Parathyroid adenoma (tissue), 2 donors: ENCODE results near the gene ZNF300.
"Not testable (repeated sequence)": the region's sequence is repeated elsewhere in the genome, so short reads cannot be mapped to it uniquely, and the experiment has no call there.

Experiments used
- H2AFZ ChIP-seq: fragments of 300-600 bp; sonication (generic); one replicate; pipeline ENCODE4 v1.7.0; 2017; ENCODE audit warnings: antibody characterized with exemption, mild to moderate bottlenecking
- H3K27ac ChIP-seq: fragments of 300-600 bp; sonication (generic); one replicate; pipeline ENCODE4 v1.7.0; 2017
- H3K27me3 ChIP-seq: fragments of 300-600 bp; sonication (generic); one replicate; pipeline ENCODE4 v1.7.0; 2017; ENCODE audit warnings: low read length; ENCODE audit not compliant: control insufficient read depth, insufficient read depth
- H3K36me3 ChIP-seq: fragments of 300-600 bp; sonication (generic); one replicate; pipeline ENCODE4 v1.7.0; 2017; ENCODE audit warnings: low read length; ENCODE audit not compliant: control insufficient read depth, insufficient read depth
- H3K4me1 ChIP-seq: fragments of 300-600 bp; sonication (generic); one replicate; pipeline ENCODE4 v1.7.0; 2017; ENCODE audit warnings: control low read depth
- H3K4me2 ChIP-seq: fragments of 300-600 bp; sonication (generic); one replicate; pipeline ENCODE4 v1.7.0; 2017; ENCODE audit warnings: low read length
- H3K4me3 ChIP-seq: fragments of 300-600 bp; sonication (generic); one replicate; pipeline ENCODE4 v1.7.0; 2017; ENCODE audit warnings: low read depth, low read length
- H3K79me2 ChIP-seq: fragments of 300-600 bp; sonication (generic); one replicate; pipeline ENCODE4 v1.7.0; 2017; ENCODE audit warnings: control low read depth
- H3K9ac ChIP-seq: fragments of 300-600 bp; sonication (generic); one replicate; pipeline ENCODE4 v1.7.0; 2017; ENCODE audit warnings: mild to moderate bottlenecking
- H3K9me3 ChIP-seq: fragments of 300-600 bp; sonication (generic); one replicate; pipeline ENCODE4 v1.7.0; 2017; ENCODE audit warnings: low read length; ENCODE audit not compliant: control insufficient read depth
- TF ChIP-seq, protein P1 (sequence below): fragments of 300-600 bp; sonication (generic); IDR thresholded peaks from one replicate; pipeline ENCODE4 v1.7.0; 2017; ENCODE audit warnings: antibody characterized with exemption, mild to moderate bottlenecking
- donor health status: primary hyperparathyroidism.

ZNF300 gene

GRCh38 chr5:150847334-150847695 lies 57.5 kb downstream of the ZNF300 start:
- Histone ChIP-seq H3K36me3 (no peaks in the 10 kb centered on the region), H3K79me2 (no peaks in the 10 kb centered on the region), H3K4me1 (no peaks in the 10 kb centered on the region), H3K27ac (no peak overlapping the region), H3K27me3 (no peaks in the 10 kb centered on the region), H2AFZ (no peak overlapping the region), H3K9me3 (no peaks in the 10 kb centered on the region), H3K4me2 (no peak overlapping the region), H3K9ac (no peak overlapping the region), H3K4me3 (no peak overlapping the region)
- TF ChIP-seq, protein P1, sequence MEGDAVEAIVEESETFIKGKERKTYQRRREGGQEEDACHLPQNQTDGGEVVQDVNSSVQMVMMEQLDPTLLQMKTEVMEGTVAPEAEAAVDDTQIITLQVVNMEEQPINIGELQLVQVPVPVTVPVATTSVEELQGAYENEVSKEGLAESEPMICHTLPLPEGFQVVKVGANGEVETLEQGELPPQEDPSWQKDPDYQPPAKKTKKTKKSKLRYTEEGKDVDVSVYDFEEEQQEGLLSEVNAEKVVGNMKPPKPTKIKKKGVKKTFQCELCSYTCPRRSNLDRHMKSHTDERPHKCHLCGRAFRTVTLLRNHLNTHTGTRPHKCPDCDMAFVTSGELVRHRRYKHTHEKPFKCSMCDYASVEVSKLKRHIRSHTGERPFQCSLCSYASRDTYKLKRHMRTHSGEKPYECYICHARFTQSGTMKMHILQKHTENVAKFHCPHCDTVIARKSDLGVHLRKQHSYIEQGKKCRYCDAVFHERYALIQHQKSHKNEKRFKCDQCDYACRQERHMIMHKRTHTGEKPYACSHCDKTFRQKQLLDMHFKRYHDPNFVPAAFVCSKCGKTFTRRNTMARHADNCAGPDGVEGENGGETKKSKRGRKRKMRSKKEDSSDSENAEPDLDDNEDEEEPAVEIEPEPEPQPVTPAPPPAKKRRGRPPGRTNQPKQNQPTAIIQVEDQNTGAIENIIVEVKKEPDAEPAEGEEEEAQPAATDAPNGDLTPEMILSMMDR: no peak

DNA sequence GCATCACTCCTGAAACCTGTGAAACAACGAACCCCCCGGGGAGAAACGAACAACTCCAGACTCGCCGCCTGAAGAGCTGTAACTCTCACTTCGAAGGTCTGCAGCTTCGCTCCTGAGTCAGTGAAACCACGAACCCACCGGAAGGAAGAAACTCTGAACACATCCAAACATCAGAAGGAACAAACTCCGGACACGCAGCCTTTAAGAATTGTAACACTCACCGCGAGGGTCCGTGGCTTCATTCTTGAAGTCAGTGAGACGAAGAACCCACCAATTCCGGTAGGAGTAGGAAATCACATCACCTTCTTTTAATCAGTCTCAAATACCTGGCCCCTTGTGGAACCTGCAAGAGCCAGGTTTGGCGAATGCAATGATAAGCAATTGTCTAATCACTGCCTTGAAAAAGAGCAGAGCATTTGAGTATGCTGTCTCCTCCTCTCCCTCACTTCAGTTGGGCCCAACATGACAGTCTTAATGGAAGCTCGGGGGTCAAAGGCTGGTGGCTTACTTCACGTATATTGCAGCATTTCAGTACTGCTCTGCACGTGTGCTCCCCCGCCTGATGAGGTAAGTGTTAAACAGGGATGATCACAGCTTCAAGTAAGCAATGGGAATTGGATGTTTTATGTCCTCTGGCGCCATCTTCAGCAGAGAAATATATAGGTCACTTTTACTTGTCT lies 58.0 kb downstream of the ZNF300 start:
- Histone ChIP-seq H3K9me3 (no peaks in the 10 kb centered on the region), H3K4me2 (no peak overlapping the region), H3K36me3 (no peaks in the 10 kb centered on the region), H3K4me1 (no peaks in the 10 kb centered on the region), H3K4me3 (no peak overlapping the region), H3K79me2 (no peaks in the 10 kb centered on the region), H3K9ac (no peak overlapping the region), H3K27me3 (no peaks in the 10 kb centered on the region), H3K27ac (no peak overlapping the region), H2AFZ (no peak overlapping the region)
- TF ChIP-seq, protein P1: peak; percentile 71

DNA sequence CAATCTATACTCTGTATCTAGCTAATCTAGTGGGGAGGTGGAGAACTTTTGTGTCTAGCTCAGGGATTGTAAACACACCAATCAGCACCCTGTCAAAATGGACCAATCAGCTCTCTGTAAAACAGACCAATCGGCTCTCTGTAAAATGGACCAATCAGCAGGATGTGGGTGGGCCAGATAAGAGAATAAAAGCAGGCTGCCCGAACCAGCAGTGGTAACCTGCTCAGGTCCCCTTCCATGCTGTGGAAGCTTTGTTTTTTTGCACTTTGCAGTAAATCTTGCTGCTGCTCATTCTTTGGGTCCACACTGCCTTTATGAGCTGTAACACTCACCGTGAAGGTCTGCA lies 58.5 kb downstream of the ZNF300 start, which contains the start of gene IRGM:
IRGM (plus strand) TSS at position 214 of the 346 bp plus-strand sequence. CDS start 1,603 bp downstream, outside the sequence.
- H3K4me1 ChIP-seq, H3K4me3 ChIP-seq, H3K79me2 ChIP-seq, H3K27ac ChIP-seq, H3K4me2 ChIP-seq, H3K27me3 ChIP-seq, H3K9me3 ChIP-seq, H3K9ac ChIP-seq, H3K36me3 ChIP-seq, H2AFZ ChIP-seq: not testable (repeated sequence)

DNA sequence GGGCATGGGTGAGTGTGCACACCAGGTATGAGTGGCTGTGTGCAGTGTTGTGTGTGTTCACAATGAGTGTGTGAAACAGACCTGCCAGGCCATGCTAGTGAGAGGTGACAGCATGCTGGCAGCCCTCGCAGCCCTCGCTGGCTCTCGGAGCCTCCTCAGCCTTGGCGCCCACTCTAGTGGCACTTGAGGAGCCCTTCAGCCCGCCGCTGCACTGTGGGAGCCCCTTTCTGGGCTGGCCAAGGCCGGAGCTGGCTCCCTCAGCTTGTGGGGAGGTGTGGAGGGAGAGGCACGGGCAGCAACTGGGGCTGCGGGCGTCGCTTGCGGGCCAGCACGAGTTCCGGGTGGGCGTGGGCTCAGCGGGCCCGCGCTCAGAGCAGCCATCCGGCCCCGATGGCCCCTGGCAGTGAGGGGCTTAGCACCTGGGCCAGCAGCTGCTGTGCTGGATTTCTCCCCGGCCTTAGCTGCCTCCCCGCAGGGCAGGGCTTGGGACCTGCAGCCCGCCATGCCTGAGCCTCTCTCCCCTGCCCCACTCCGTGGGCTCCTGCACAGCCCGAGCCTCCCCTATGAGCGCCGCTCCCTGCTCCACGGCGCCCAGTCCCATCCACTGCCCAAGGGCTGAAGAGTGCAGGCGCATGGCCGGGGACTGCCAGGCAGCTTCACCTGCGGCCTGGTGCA lies 59.5 kb downstream of the ZNF300 start:
- H3K79me2 ChIP-seq, H2AFZ ChIP-seq, H3K4me1 ChIP-seq, H3K4me3 ChIP-seq, H3K9me3 ChIP-seq, H3K4me2 ChIP-seq, H3K9ac ChIP-seq, H3K36me3 ChIP-seq, H3K27me3 ChIP-seq, H3K27ac ChIP-seq: not testable (repeated sequence)
